K562 (cell line): ENCODE results near the gene SRSF1. TPM values are rescaled to one million over a fixed set of nuclear protein-coding genes. Genes with fewer than 3 reads are reported as not detected.

Source experiments
- ATAC-seq: fragments of 200-7000 bp; cut with Tn5 transposase; 3 replicates; pipeline ENCODE4 v1.9.1; 2020; ENCODE audit warnings: moderate library complexity
- Bru-seq: library from RNA; stranded (reverse); fragments of 400-500 nt; gene quantifications from one replicate; lab custom pipeline; 2021; lab: Mats Ljungman, UMichigan
- BruChase-seq, 2 experiments: library from RNA; stranded (reverse); fragments of 400-500 nt; gene quantifications; one replicate each; lab custom pipeline; 2021; lab: Mats Ljungman, UMichigan
- BruUV-seq: library from RNA; stranded (reverse); fragments of 400-500 nt; replicated peaks from 2 replicates; lab custom pipeline; 2021; lab: Mats Ljungman, UMichigan
- CTCF ChIA-PET: fragments of 300-600 bp; formaldehyde crosslinking; extraction: SDS; loops from one replicate; lab custom pipeline; 2021; ENCODE audit warnings: low intra/inter-chr PET ratio; lab: Yijun Ruan, JAX
- POLR2A ChIA-PET: fragments of 300-600, 350-650 bp; sonication (Branson Sonifier 250); formaldehyde crosslinking; extraction: SDS; loops from one replicate; lab custom pipeline; 2021; ENCODE audit warnings: antibody characterized with exemption, inconsistent platforms; lab: Yijun Ruan, JAX
- DNase-seq, 4 experiments: peaks; one replicate each; pipeline versions ENCODE4 v3.0.0 to v3.0.0-alpha.2; 2011 to 2018; ENCODE audit warnings: low spot score in 3 of 4, mixed read lengths in 3 of 4; ENCODE audit errors: extremely low read depth in 1 of 4
- FAIRE-seq: peaks from 2 replicates; lab custom pipeline; 2011; peaks lifted over from hg19 to GRCh38; lab: Jason Lieb, UNC
- H2AFZ ChIP-seq: 2 replicates; pipeline ENCODE4 v1.6.0; 2011; ENCODE audit warnings: low read depth, low read length, control low read depth, inconsistent platforms
- H3K27ac ChIP-seq: fragments of 200-600 bp; 3 replicates; pipeline ENCODE4 v1.8.0; 2011; ENCODE audit warnings: low read depth, mild to moderate bottlenecking, control low read depth, inconsistent platforms, low read length, moderate library complexity, mixed read lengths; ENCODE audit errors: extremely low read depth
- H3K27me3 ChIP-seq, 2 experiments: fragments of 300-600 bp in 1 of 2; 2 replicates in 1 of 2; 3 replicates in 1 of 2; pipeline versions ENCODE4 v1.6.0 to v1.8.0; 2011; ENCODE audit warnings: inconsistent platforms in 2 of 2, low read length in 2 of 2, mild to moderate bottlenecking in 1 of 2, mixed read lengths in 1 of 2, moderate library complexity in 1 of 2; ENCODE audit not compliant: control insufficient read depth in 2 of 2, insufficient read depth in 2 of 2
- H3K36me3 ChIP-seq: fragments of 300-600 bp; 3 replicates; pipeline ENCODE4 v1.8.0; 2011; ENCODE audit warnings: mild to moderate bottlenecking, low read length, inconsistent platforms; ENCODE audit not compliant: control insufficient read depth, insufficient read depth
- H3K4me1 ChIP-seq, 2 experiments: fragments of 200-600 bp in 1 of 2; replicated peaks in 1 of 2; 2 replicates in 1 of 2; 3 replicates in 1 of 2; pipeline versions ENCODE4 v1.5.1 to v1.8.0; 2011; ENCODE audit warnings: inconsistent platforms in 2 of 2, low read length in 2 of 2, mild to moderate bottlenecking in 1 of 2, mixed read lengths in 1 of 2, moderate library complexity in 1 of 2; ENCODE audit not compliant: control insufficient read depth in 2 of 2, insufficient read depth in 2 of 2
- H3K4me2 ChIP-seq: 2 replicates; pipeline ENCODE4 v1.6.1; 2011; ENCODE audit warnings: low read length, control low read depth, inconsistent platforms, mixed read lengths; ENCODE audit not compliant: insufficient read depth
- H3K4me3 ChIP-seq: fragments of 200-600 bp; sonication (generic), shearing (Covaris generic); 2 replicates; pipeline ENCODE4 v1.5.1; 2016; ENCODE audit warnings: control low read depth, inconsistent platforms
- H3K79me2 ChIP-seq: fragments of 200-600 bp; 3 replicates; pipeline ENCODE4 v1.8.0; 2011; ENCODE audit warnings: low read length, inconsistent platforms; ENCODE audit not compliant: control insufficient read depth, insufficient read depth
- H3K9ac ChIP-seq, 2 experiments: 2 replicates each; pipeline versions ENCODE4 v1.6.0 to v1.6.1; 2011; ENCODE audit warnings: low read depth in 2 of 2, low read length in 2 of 2, control low read depth in 1 of 2, inconsistent platforms in 1 of 2, mild to moderate bottlenecking in 1 of 2, mixed read lengths in 1 of 2; ENCODE audit not compliant: insufficient read depth in 1 of 2
- H3K9me1 ChIP-seq: one replicate; pipeline ENCODE4 v1.6.0; 2011; ENCODE audit warnings: inconsistent platforms, mild to moderate bottlenecking, low read length, moderate library complexity; ENCODE audit not compliant: control insufficient read depth, insufficient read depth
- H3K9me3 ChIP-seq: replicated peaks from 2 replicates; pipeline ENCODE4 v1.5.1; 2011; ENCODE audit warnings: low read depth, low read length, inconsistent platforms; ENCODE audit not compliant: control insufficient read depth, insufficient read depth
- H4K20me1 ChIP-seq: replicated peaks from 2 replicates; pipeline ENCODE4 v1.6.1; 2011; ENCODE audit warnings: low read length, inconsistent platforms, mixed read lengths; ENCODE audit not compliant: control insufficient read depth, insufficient read depth
- GTF2B ChIP-seq: IDR thresholded peaks from 2 replicates; pipeline ENCODE4 v1.6.1; 2011; ENCODE audit not compliant: insufficient read length; ENCODE audit errors: extremely low read depth
- MCM7 ChIP-seq, 2 experiments: fragments of 450-650 bp; IDR thresholded peaks; 2 replicates each; pipeline ENCODE4 v1.6.1; 2016 to 2018
- POLR2G ChIP-seq: fragments of 200-400 bp; formaldehyde crosslinking; IDR thresholded peaks from 2 replicates; pipeline ENCODE4 v1.6.1; 2017; ENCODE audit warnings: low read depth, mild to moderate bottlenecking, antibody characterized with exemption, low read length, moderate library complexity
- ZNF212 ChIP-seq: fragments of 450-650 bp; formaldehyde crosslinking; IDR thresholded peaks from 2 replicates; pipeline ENCODE4 v1.4.0; 2020; ENCODE audit warnings: mild to moderate bottlenecking
- ZNF354B ChIP-seq: fragments of 250-450 bp; sonication (Bioruptor Pico); IDR thresholded peaks from 2 replicates; pipeline ENCODE4 v1.4.0; 2020
- ZNF449 ChIP-seq: fragments of 250-450 bp; sonication (Bioruptor Pico); IDR thresholded peaks from 2 replicates; pipeline ENCODE4 v1.8.0; 2022; ENCODE audit warnings: moderate library complexity, mild to moderate bottlenecking, inconsistent platforms
- WGBS: fragments of 100-300 bp; shearing (Covaris generic); methylation state at CpG from one replicate; pipeline ENCODE4 v1.1.6; 2016; ENCODE audit warnings: low coverage, mixed read lengths; ENCODE audit not compliant: insufficient coverage; ENCODE audit errors: missing lambda C conversion rate; 5-methylcytosine and 5-hydroxymethylcytosine counted together
- in situ Hi-C: fragments of 300-500 bp; cut with MboI; formaldehyde crosslinking; loops from 4 replicates; pipeline ENCODE4 v1.15.0; 2018; ENCODE audit warnings: inconsistent platforms, mixed read lengths
- intact Hi-C: fragments of 100-400 bp; cut with micrococcal nuclease; formaldehyde crosslinking; loops from 2 replicates; pipeline ENCODE4 v1.14.2; 2022
- long read RNA-seq, 3 experiments: library from polyadenylated mRNA in 2 of 3; library from RNA in 1 of 3; unstranded in 2 of 3; stranded (forward) in 1 of 3; transcript quantifications; one replicate each; pipeline ENCODE4 v2.0.0, GENCODE V29; 2019 to 2022
- polyA minus RNA-seq, 3 experiments: library from RNA; depleted of rRNA, polyadenylated mRNA; stranded (reverse); fragments of >200 nt; gene quantifications; 2 replicates each; pipeline ENCODE4 v1.2.3, GENCODE V29; 2011
- polyA plus RNA-seq, 8 experiments: library from polyadenylated mRNA; depleted of rRNA in 4 of 8; stranded (reverse) in 5 of 8; unstranded in 3 of 8; fragments of >200 nt; fragmentation: Nextera tagmentation in 2 of 8; fragmentation: Illumina TruSeq in 1 of 8; extraction: Ambion mirVana in 2 of 8; extraction: Trizol in 1 of 8; gene quantifications; 2 replicates each; pipeline versions ENCODE4 v1.2.1 to v1.2.3, GENCODE V29; 2011 to 2014; ENCODE audit warnings: inconsistent platforms in 1 of 8, missing spikeins in 1 of 8
- total RNA-seq, 7 experiments: library from RNA; depleted of rRNA in 6 of 7; stranded (reverse); fragments of >200 nt in 6 of 7; fragmentation: Illumina TruSeq in 2 of 7; extraction: Trizol in 2 of 7; gene quantifications; 2 replicates each; pipeline versions ENCODE4 v1.2.1 to v1.2.3, GENCODE V29; 2011 to 2021; ENCODE audit warnings: low replicate concordance in 1 of 7
- TF ChIP-seq, protein P1 (sequence below): fragments of 450-650 bp; IDR thresholded peaks from 2 replicates; pipeline ENCODE4 v1.6.1; 2018; ENCODE audit not compliant: partially characterized antibody

SRSF1 gene
- 786 and 1,134 TPM in 2 replicates for total RNA-seq (2011; cell fraction: chromatin; rRNA removed; ENCODE audit: low replicate concordance)
- total RNA-seq (2011; cell fraction: nucleolus; rRNA removed): 478 and 544 TPM in 2 replicates
- total RNA-seq (2011; cell fraction: nucleoplasm; rRNA removed): 429 and 506 TPM in 2 replicates
- 434 and 460 TPM in 2 replicates for total RNA-seq (2014; rRNA removed)
- 485 and 507 TPM in 2 replicates for total RNA-seq (2014; rRNA removed; fragmentation: Illumina TruSeq; extraction: Trizol)
- total RNA-seq (2015; rRNA removed; fragmentation: Illumina TruSeq; extraction: Trizol): 538 and 559 TPM in 2 replicates
- total RNA-seq (2021): 384 and 442 TPM in 2 replicates
- 318 and 470 TPM in 2 replicates for polyA plus RNA-seq (2011; rRNA removed)
- 194 and 299 TPM in 2 replicates for polyA plus RNA-seq (2011; cell fraction: cytosol; rRNA removed)
- polyA plus RNA-seq (2011; cell fraction: nucleus; rRNA removed): 1,337 and 1,529 TPM in 2 replicates
- 195 and 557 TPM in 2 replicates for polyA plus RNA-seq (2012)
- 380 and 384 TPM in 2 replicates for polyA plus RNA-seq (2014; fragmentation: Illumina TruSeq; extraction: Trizol)
- 10 to 100 TPM; 77.8 to 98.4 TPM for polyA plus RNA-seq (2014; fragmentation: Nextera tagmentation; extraction: Ambion mirVana)
- polyA plus RNA-seq (2014; rRNA removed): 425 and 475 TPM in 2 replicates
- polyA minus RNA-seq (2011; rRNA and poly(A)+ RNA removed): 523 and 643 TPM in 2 replicates
- polyA minus RNA-seq (2011; cell fraction: cytosol; rRNA and poly(A)+ RNA removed): 235 and 297 TPM in 2 replicates
- 514 and 680 TPM in 2 replicates for polyA minus RNA-seq (2011; cell fraction: nucleus; rRNA and poly(A)+ RNA removed)
- percentile 99 among the genes with signal in this experiment for Bru-seq, nascent RNA
- BruChase-seq, experiment 1, labeled RNA remaining after a 2-hour chase: percentile 100 among the genes with signal in this experiment
- BruChase-seq, experiment 2, labeled RNA remaining after a 6-hour chase: percentile 100 among the genes with signal in this experiment
- long read RNA-seq, experiment 1, transcript SRSF1-201 (4 exons, 1,513 nt): major isoform, 376 of 464 reads
- long read RNA-seq, experiment 1, partial matches to known transcripts: 73 of 464 reads
- long read RNA-seq, experiment 1, other reads (novel, unspliced or antisense): 9 of 464 reads
- long read RNA-seq, experiment 2, transcript SRSF1-201 (4 exons, 1,513 nt): major isoform, 39 of 48 reads
- long read RNA-seq, experiment 2, partial matches to known transcripts: 5 of 48 reads
- long read RNA-seq, experiment 2, other reads (novel, unspliced or antisense): 4 of 48 reads
- long read RNA-seq, experiment 3, transcript SRSF1-201 (4 exons, 1,513 nt): major isoform, 211 of 241 reads
- long read RNA-seq, experiment 3, partial matches to known transcripts: 1 of 241 reads
- long read RNA-seq, experiment 3, other reads (novel, unspliced or antisense): 27 of 241 reads

DNA sequence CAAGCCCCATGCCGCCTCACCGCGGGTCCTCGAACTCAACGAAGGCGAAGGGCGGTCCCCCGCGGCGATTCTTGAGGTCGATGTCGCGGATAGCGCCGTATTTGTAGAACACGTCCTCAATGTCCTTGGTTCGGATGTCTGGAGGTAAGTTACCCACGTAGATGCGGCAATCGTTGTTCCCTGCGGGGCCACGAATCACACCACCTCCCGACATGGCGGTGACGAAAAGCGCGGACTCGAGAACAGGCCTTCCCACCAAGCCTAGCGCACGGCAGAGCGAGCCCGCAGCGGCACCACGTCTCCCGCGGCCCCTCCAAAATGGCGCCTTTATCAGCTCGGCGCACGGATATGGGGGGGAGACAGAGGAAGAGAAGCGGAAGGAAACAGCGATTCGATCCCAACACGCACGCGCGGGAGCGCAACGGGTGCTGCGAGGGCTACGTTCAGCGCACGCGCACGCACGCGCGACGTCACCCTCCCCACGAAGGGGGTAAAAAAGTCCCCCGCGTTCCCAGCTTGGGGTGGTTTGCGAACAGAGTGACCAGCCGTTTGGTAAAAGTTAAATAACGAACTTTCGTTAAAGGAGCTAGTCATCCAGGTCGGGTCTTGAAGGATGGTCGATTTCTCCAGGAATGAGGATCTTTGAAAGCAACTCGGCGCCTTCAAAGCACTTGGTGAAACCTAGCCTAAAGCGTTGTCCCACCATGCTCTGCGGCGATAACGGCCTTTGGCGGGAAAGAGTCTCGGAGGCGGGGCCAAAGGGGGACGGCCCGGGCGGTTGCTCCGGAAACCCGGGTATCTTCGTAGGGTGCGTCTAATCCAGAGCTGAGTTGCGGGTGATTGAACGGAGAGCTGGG, at the start of gene SRSF1:
Gene SRSF1, minus strand, starts transcription at position 323 of the 857 bp plus-strand sequence. Its CDS starts 109 bp downstream, at position 214.
- BruUV-seq: no TSS peak
- peaks cover 4 to 24% of the 10 kb centered on the region in 2 experiments; a peak in 3 of 5 replicates for H3K4me1 ChIP-seq
- H2AFZ ChIP-seq: peak within 1 kb of the TSS; percentile 98
- peak within 1 kb of the TSS; percentile 99 for H3K4me2 ChIP-seq
- ChIA-PET POLR2A (interaction anchor here (0.6 to 4.3 kb wide), 29 partner anchors 11 to 530 kb away, joined by 3 to 82 read pairs (median 4); partner anchors contain the start of genes DYNLL2, MRPS23 and VEZF1), CTCF (interaction anchor here (0.6 kb wide), 1 partner anchor 12 kb away, joined by 3 read pairs; no protein-coding TSS in a partner anchor)
- intact Hi-C loops (no loop called here), in situ Hi-C loops (loop anchor here (5.0 kb wide), 1 partner anchor 90 kb away; no protein-coding TSS in a partner anchor)
- no peaks in the 10 kb centered on the region for H3K9me1 ChIP-seq
- FAIRE-seq (peak; percentile 85), ATAC-seq (peak; percentile 85), DNase-seq (peak; percentile 90 to 99 (median 94))
- peaks cover 31% of the 10 kb centered on the region for H4K20me1 ChIP-seq
- H3K9me3 ChIP-seq: no peaks in the 10 kb centered on the region; the same call in 1 of the 2 replicates
- peaks cover 45% of the 10 kb centered on the region for H3K36me3 ChIP-seq
- peaks cover 59% of the 10 kb centered on the region for H3K79me2 ChIP-seq
- whole genome bisulfite sequencing: under 1% methylated on average over 80 of the region's 86 CpGs
- peak within 1 kb of the TSS; percentile 94 for H3K4me3 ChIP-seq
- H3K27me3 ChIP-seq: no peaks in the 10 kb centered on the region
- peak within 1 kb of the TSS; percentile 100 for H3K9ac ChIP-seq
- peak within 1 kb of the TSS; percentile 100 for H3K27ac ChIP-seq
- TF ChIP-seq POLR2G (peak; percentile 99), MCM7 (IDR thresholded peaks at IDR 0.05) (no peak), ZNF212 (peak; percentile 81; the same call in 1 of the 2 replicates), ZNF449 (CRISPR knock-in tag) (0 out of 2 replicates have a peak, but pooled peaks have one; percentile 65), ZNF354B (CRISPR knock-in tag) (no peak), GTF2B (no peak)
- TF ChIP-seq, protein P1, sequence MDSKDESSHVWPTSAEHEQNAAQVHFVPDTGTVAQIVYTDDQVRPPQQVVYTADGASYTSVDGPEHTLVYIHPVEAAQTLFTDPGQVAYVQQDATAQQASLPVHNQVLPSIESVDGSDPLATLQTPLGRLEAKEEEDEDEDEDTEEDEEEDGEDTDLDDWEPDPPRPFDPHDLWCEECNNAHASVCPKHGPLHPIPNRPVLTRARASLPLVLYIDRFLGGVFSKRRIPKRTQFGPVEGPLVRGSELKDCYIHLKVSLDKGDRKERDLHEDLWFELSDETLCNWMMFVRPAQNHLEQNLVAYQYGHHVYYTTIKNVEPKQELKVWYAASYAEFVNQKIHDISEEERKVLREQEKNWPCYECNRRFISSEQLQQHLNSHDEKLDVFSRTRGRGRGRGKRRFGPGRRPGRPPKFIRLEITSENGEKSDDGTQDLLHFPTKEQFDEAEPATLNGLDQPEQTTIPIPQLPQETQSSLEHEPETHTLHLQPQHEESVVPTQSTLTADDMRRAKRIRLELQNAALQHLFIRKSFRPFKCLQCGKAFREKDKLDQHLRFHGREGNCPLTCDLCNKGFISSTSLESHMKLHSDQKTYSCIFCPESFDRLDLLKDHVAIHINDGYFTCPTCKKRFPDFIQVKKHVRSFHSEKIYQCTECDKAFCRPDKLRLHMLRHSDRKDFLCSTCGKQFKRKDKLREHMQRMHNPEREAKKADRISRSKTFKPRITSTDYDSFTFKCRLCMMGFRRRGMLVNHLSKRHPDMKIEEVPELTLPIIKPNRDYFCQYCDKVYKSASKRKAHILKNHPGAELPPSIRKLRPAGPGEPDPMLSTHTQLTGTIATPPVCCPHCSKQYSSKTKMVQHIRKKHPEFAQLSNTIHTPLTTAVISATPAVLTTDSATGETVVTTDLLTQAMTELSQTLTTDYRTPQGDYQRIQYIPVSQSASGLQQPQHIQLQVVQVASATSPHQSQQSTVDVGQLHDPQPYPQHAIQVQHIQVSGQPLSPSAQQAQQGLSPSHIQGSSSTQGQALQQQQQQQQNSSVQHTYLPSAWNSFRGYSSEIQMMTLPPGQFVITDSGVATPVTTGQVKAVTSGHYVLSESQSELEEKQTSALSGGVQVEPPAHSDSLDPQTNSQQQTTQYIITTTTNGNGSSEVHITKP: peak; percentile 89
